Camera-type eye (tissue), 1 donor: ENCODE measurements around the gene DHCR7. TPM values are rescaled to one million over a fixed set of nuclear protein-coding genes. Genes with fewer than 3 reads are reported as not detected.

Experiments
- total RNA-seq: library from RNA; depleted of rRNA; stranded (reverse); fragments of >200 nt; gene quantifications from one replicate; pipeline ENCODE4 v1.2.3, GENCODE V29; 2014

DHCR7 gene
- total RNA-seq, result 20.3 TPM

GRCh38 chr11:71448257-71449171, at the start of gene DHCR7:
TSS of gene DHCR7 (minus strand) at chr11:71448393. CDS start at chr11:71444952, 3,441 bp downstream.

GRCh38 chr11:71453037-71453917, 5.1 kb upstream of the DHCR7 start, which contains the start of gene NADSYN1:
TSS of gene NADSYN1 (plus strand) at chr11:71453203. CDS start at chr11:71453297, 94 bp downstream.

Other genes starting within 250 kb of the DHCR7 start
- 28.9 TPM for gene SHANK2, start 195.8 kb downstream of the DHCR7 start, total RNA-seq
- gene NADSYN1, start 4.8 kb upstream of the DHCR7 start, total RNA-seq, result 43.7 TPM
- not detected for gene KRTAP5-7, start 78.9 kb upstream of the DHCR7 start, total RNA-seq
- not detected for gene KRTAP5-8, start 89.6 kb upstream of the DHCR7 start, total RNA-seq
- gene KRTAP5-9, start 100.0 kb upstream of the DHCR7 start, total RNA-seq, result not detected
- gene KRTAP5-10, start 117.2 kb upstream of the DHCR7 start, total RNA-seq, result not detected
- gene KRTAP5-11, start 134.5 kb upstream of the DHCR7 start, total RNA-seq, result not detected